Ureter (tissue), 1 donor: Measurements from ENCODE around the gene SLC2A4. TPM values are rescaled to one million over a fixed set of nuclear protein-coding genes. Genes with fewer than 3 reads are reported as not detected.

Source experiments
- DNase-seq: peaks from one replicate; pipeline ENCODE4 v3.0.0-alpha.2; 2020; ENCODE audit warnings: low spot score
- total RNA-seq: library from RNA; stranded (reverse); gene quantifications from one replicate; pipeline ENCODE4 v1.2.4, GENCODE V29; 2023
- donor health status: DM: yes; HTN: yes; CAD: no.

SLC2A4 gene
- total RNA-seq, 1 donor from 2014 or later = 11.2 TPM

- no peak for DNase-seq
These were observed 32.7 kb upstream of the SLC2A4 start for GRCh38 chr17:7248796-7249195.

GRCh38 chr17:7249214-7249613 is 32.3 kb upstream of the SLC2A4 start:
- DNase-seq = no peak

GRCh38 chr17:7249830-7250229 is 31.7 kb upstream of the SLC2A4 start:
- no peak for DNase-seq

GRCh38 chr17:7250695-7251627 is 30.6 kb upstream of the SLC2A4 start:
- no peak for DNase-seq

- peak; percentile 99 for DNase-seq
These were observed 29.8 kb upstream of the SLC2A4 start, which contains the start of gene CTDNEP1 for GRCh38 chr17:7251661-7252175. Gene CTDNEP1 (minus strand): TSS chr17:7251734. CDS start chr17:7251296, 438 bp downstream.

GRCh38 chr17:7252176-7253043 is 29.1 kb upstream of the SLC2A4 start, which contains the start of gene ELP5:
Gene ELP5 (plus strand): TSS chr17:7252215. CDS start chr17:7252551, 336 bp downstream.
- DNase-seq = peak; percentile 95

- no peak for DNase-seq
These were observed 28.4 kb upstream of the SLC2A4 start for GRCh38 chr17:7253082-7253481.

GRCh38 chr17:7254511-7254910 is 27.0 kb upstream of the SLC2A4 start:
- DNase-seq = no peak

GRCh38 chr17:7256766-7257456 is 24.6 kb upstream of the SLC2A4 start:
- DNase-seq = no peak

GRCh38 chr17:7258731-7259554 is 22.6 kb upstream of the SLC2A4 start:
- DNase-seq = no peak

GRCh38 chr17:7259555-7259889 is 22.0 kb upstream of the SLC2A4 start:
- no peak for DNase-seq

- DNase-seq = no peak
These were observed 21.4 kb upstream of the SLC2A4 start for GRCh38 chr17:7260151-7260550.

GRCh38 chr17:7260651-7261378 is 20.7 kb upstream of the SLC2A4 start:
- DNase-seq = no peak

- DNase-seq = no peak
These were observed 19.9 kb upstream of the SLC2A4 start for GRCh38 chr17:7261379-7262191.

- peak; percentile 92 for DNase-seq
These were observed 19.2 kb upstream of the SLC2A4 start, which contains the start of gene CLDN7 for GRCh38 chr17:7262192-7262934. Gene CLDN7 (minus strand): TSS chr17:7262478. CDS start chr17:7262043, 435 bp downstream.

- DNase-seq = peak; percentile 90
These were observed 18.4 kb upstream of the SLC2A4 start for GRCh38 chr17:7262935-7263800.

GRCh38 chr17:7263801-7264078 is 17.8 kb upstream of the SLC2A4 start:
- DNase-seq = no peak

GRCh38 chr17:7266784-7267183 is 14.7 kb upstream of the SLC2A4 start:
- DNase-seq = no peak
